Parathyroid adenoma (tissue), 2 donors: ENCODE measurements around the gene SLC35D3.

Experiments
- H2AFZ ChIP-seq: fragments of 300-600 bp; sonication (generic); one replicate; pipeline ENCODE4 v1.7.0; 2017; ENCODE audit warnings: antibody characterized with exemption, mild to moderate bottlenecking
- H3K27ac ChIP-seq: fragments of 300-600 bp; sonication (generic); one replicate; pipeline ENCODE4 v1.7.0; 2017
- H3K27me3 ChIP-seq: fragments of 300-600 bp; sonication (generic); one replicate; pipeline ENCODE4 v1.7.0; 2017; ENCODE audit warnings: low read length; ENCODE audit not compliant: control insufficient read depth, insufficient read depth
- H3K36me3 ChIP-seq: fragments of 300-600 bp; sonication (generic); one replicate; pipeline ENCODE4 v1.7.0; 2017; ENCODE audit warnings: low read length; ENCODE audit not compliant: control insufficient read depth, insufficient read depth
- H3K4me1 ChIP-seq: fragments of 300-600 bp; sonication (generic); one replicate; pipeline ENCODE4 v1.7.0; 2017; ENCODE audit warnings: control low read depth
- H3K4me2 ChIP-seq: fragments of 300-600 bp; sonication (generic); one replicate; pipeline ENCODE4 v1.7.0; 2017; ENCODE audit warnings: low read length
- H3K4me3 ChIP-seq: fragments of 300-600 bp; sonication (generic); one replicate; pipeline ENCODE4 v1.7.0; 2017; ENCODE audit warnings: low read depth, low read length
- H3K79me2 ChIP-seq: fragments of 300-600 bp; sonication (generic); one replicate; pipeline ENCODE4 v1.7.0; 2017; ENCODE audit warnings: control low read depth
- H3K9ac ChIP-seq: fragments of 300-600 bp; sonication (generic); one replicate; pipeline ENCODE4 v1.7.0; 2017; ENCODE audit warnings: mild to moderate bottlenecking
- H3K9me3 ChIP-seq: fragments of 300-600 bp; sonication (generic); one replicate; pipeline ENCODE4 v1.7.0; 2017; ENCODE audit warnings: low read length; ENCODE audit not compliant: control insufficient read depth
- CTCF ChIP-seq: fragments of 300-600 bp; sonication (generic); IDR thresholded peaks from one replicate; pipeline ENCODE4 v1.7.0; 2017; ENCODE audit warnings: antibody characterized with exemption, mild to moderate bottlenecking
- donor health status: primary hyperparathyroidism.

Gene SLC35D3

DNA sequence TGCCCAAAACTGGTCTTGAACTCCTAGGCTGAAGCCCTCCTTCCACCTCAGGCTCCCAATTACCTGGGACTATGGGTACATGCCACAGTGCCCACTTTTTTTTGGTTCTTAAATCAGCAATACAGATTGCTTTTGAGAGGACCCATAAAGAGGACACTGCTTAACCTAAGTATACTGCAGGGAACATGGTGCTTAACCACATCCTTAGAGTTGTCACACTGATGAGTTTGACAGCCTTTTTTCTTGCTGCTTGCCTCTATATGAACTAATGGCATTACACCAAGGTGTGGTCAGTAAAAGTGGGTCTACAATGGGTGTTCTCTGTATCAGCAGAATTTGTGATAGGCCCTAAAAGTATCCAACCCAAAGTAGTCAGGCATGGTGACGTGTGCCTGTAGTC lies 7.2 kb upstream of the SLC35D3 start:
- Histone ChIP-seq H3K27ac (no peak overlapping the region), H3K4me1 (no peaks in the 10 kb centered on the region), H3K27me3 (no peaks in the 10 kb centered on the region), H3K9ac (no peak overlapping the region), H3K79me2 (no peaks in the 10 kb centered on the region), H3K36me3 (no peaks in the 10 kb centered on the region), H3K4me3 (no peak overlapping the region), H3K4me2 (no peak overlapping the region), H2AFZ (no peak overlapping the region), H3K9me3 (no peaks in the 10 kb centered on the region)
- TF ChIP-seq CTCF = no peak

- Histone ChIP-seq H3K27ac (no peak overlapping the region), H3K79me2 (no peaks in the 10 kb centered on the region), H3K4me1 (peaks cover 2% of the 10 kb centered on the region), H3K9ac (no peak overlapping the region), H3K4me3 (no peak overlapping the region), H3K4me2 (no peak overlapping the region), H2AFZ (no peak overlapping the region), H3K9me3 (no peaks in the 10 kb centered on the region), H3K36me3 (no peaks in the 10 kb centered on the region), H3K27me3 (peaks cover 11% of the 10 kb centered on the region)
- no peak for TF ChIP-seq CTCF
Measured at GRCh38 chr6:136918706-136919105, 3.4 kb upstream of the SLC35D3 start.

DNA sequence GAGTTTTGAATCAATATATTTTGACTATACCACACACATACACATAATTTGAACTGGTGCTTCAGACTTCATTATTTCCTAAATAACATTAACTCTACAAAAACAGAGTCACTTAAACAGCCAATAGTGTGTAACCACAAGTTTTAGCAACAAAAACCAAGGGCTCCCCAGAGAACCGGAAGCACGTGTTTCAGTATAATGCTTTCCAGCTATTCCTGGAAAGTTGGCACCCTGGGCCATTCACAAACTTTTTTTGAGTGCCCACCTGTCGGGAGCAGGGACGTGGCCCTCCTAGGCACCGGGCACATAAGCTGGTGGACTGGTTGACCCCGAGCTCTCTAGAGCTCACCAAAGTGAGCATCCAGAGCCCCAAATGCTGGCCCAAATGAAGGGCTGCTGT lies 1.9 kb upstream of the SLC35D3 start:
- no peaks in the 10 kb centered on the region for H3K79me2 ChIP-seq
- H3K9me3 ChIP-seq = no peaks in the 10 kb centered on the region
- TF ChIP-seq CTCF = no peak
- no peak overlapping the region for H3K9ac ChIP-seq
- no peak overlapping the region for H3K4me3 ChIP-seq
- H3K27ac ChIP-seq = no peak overlapping the region
- H3K4me2 ChIP-seq = no peak overlapping the region
- H3K4me1 ChIP-seq = peaks cover 2% of the 10 kb centered on the region
- H2AFZ ChIP-seq = no peak overlapping the region
- H3K27me3 ChIP-seq = peaks cover 11% of the 10 kb centered on the region
- H3K36me3 ChIP-seq = no peaks in the 10 kb centered on the region

GRCh38 chr6:136920671-136921380 lies 1.3 kb upstream of the SLC35D3 start:
- peak overlapping the region; percentile 29 for H3K4me3 ChIP-seq
- H3K27me3 ChIP-seq = peaks cover 11% of the 10 kb centered on the region
- peak overlapping the region; percentile 25 for H2AFZ ChIP-seq
- peaks cover 2% of the 10 kb centered on the region for H3K4me1 ChIP-seq
- H3K9me3 ChIP-seq = no peaks in the 10 kb centered on the region
- H3K4me2 ChIP-seq = peak overlapping the region; percentile 71
- H3K36me3 ChIP-seq = no peaks in the 10 kb centered on the region
- no peak overlapping the region for H3K9ac ChIP-seq
- no peak for TF ChIP-seq CTCF
- no peak overlapping the region for H3K27ac ChIP-seq
- H3K79me2 ChIP-seq = no peaks in the 10 kb centered on the region

DNA sequence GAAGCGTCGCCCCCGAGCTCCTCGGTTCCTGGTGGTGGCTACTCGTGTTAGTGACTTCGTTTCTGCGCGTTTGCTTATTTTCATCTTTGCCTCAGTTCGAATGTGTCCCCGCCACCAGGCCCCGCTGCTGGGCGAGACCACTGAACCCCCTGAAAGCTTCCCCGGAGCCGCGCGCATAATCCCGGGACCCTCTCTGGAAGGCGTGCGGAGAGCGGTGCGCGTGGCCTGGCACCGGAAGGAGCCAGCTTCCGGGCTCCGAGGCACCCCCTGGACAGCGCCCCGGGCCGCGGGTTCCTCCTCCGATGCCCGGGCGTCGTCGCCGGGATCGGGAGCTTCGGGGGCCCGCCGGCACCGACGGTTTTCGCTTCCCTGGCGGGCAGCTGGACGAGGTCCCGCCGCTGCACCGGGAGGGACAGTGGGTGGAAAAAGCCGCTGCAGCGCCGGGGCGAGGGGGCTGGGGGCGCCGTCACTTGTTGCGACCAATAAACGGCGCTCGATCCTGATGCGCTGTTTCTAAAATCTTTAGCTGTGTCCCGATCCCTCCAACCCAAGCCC lies 643 bp upstream of the SLC35D3 start:
- H3K27ac ChIP-seq = no peak overlapping the region
- no peaks in the 10 kb centered on the region for H3K36me3 ChIP-seq
- H3K4me1 ChIP-seq = peaks cover 2% of the 10 kb centered on the region
- H2AFZ ChIP-seq = peak overlapping the region; percentile 25
- H3K4me2 ChIP-seq = peak overlapping the region; percentile 71
- TF ChIP-seq CTCF = no peak
- H3K9me3 ChIP-seq = no peaks in the 10 kb centered on the region
- peak overlapping the region; percentile 29 for H3K4me3 ChIP-seq
- no peak overlapping the region for H3K9ac ChIP-seq
- peaks cover 11% of the 10 kb centered on the region for H3K27me3 ChIP-seq
- no peaks in the 10 kb centered on the region for H3K79me2 ChIP-seq
